GM12878 (cell line): ENCODE data around the gene MSH2. TPM values are rescaled to one million over a fixed set of nuclear protein-coding genes. Genes with fewer than 3 reads are reported as not detected.

Experiments used
- ATAC-seq: fragments of 200-7000 bp; cut with Tn5 transposase; 3 replicates; pipeline ENCODE4 v1.9.1; 2020; ENCODE audit warnings: mild to moderate bottlenecking, moderate library complexity
- BruUV-seq: library from RNA; stranded (reverse); fragments of 400-500 nt; replicated peaks from 2 replicates; lab custom pipeline; 2021; lab: Mats Ljungman, UMichigan
- CTCF ChIA-PET: fragments of 300-600 bp; sonication (Branson Sonifier 250); formaldehyde crosslinking; extraction: SDS; loops from one replicate; lab custom pipeline; 2021; ENCODE audit warnings: inconsistent platforms; lab: Yijun Ruan, JAX
- POLR2A ChIA-PET: fragments of 350-600 bp; formaldehyde crosslinking; extraction: SDS; loops from one replicate; lab custom pipeline; 2021; ENCODE audit warnings: inconsistent platforms; lab: Charles Lee
- RAD21 ChIA-PET: fragments of 300-600 bp; sonication (Branson Sonifier 250); formaldehyde crosslinking; loops from one replicate; lab custom pipeline; 2023; ENCODE audit warnings: antibody characterized with exemption; ENCODE audit not compliant: unreplicated experiment; lab: Charles Lee
- SMC1A ChIA-PET: fragments of 300-600 bp; sonication (Branson Sonifier 250); formaldehyde crosslinking; loops from one replicate; lab custom pipeline; 2023; ENCODE audit not compliant: unreplicated experiment, uncharacterized antibody; lab: Charles Lee
- DNase-seq: peaks from one replicate; pipeline ENCODE4 v3.0.0-alpha.2; 2011; ENCODE audit warnings: low read depth, low spot score
- FAIRE-seq: peaks from 3 replicates; lab custom pipeline; 2011; peaks lifted over from hg19 to GRCh38; lab: Jason Lieb, UNC
- H2AFZ ChIP-seq: 2 replicates; pipeline ENCODE4 v1.6.0; 2011; ENCODE audit warnings: low read depth, low read length, control low read depth; ENCODE audit not compliant: control insufficient read depth
- H3K27ac ChIP-seq: 2 replicates; pipeline ENCODE4 v1.5.1; 2011; ENCODE audit warnings: control low read depth; ENCODE audit not compliant: control insufficient read depth, insufficient read depth
- H3K27me3 ChIP-seq, 2 experiments: replicated peaks in 1 of 2; 2 replicates each; pipeline versions ENCODE4 v1.6.0 to v1.6.1; 2011; ENCODE audit warnings: low read length in 1 of 2; ENCODE audit not compliant: control insufficient read depth in 2 of 2, insufficient read depth in 2 of 2
- H3K36me3 ChIP-seq, 2 experiments: 2 replicates each; pipeline ENCODE4 v1.5.1; 2011; ENCODE audit warnings: low read length in 1 of 2; ENCODE audit not compliant: control insufficient read depth in 2 of 2, insufficient read depth in 2 of 2
- H3K4me1 ChIP-seq: 2 replicates; pipeline ENCODE4 v1.6.1; 2011; ENCODE audit warnings: mild to moderate bottlenecking, low read length, moderate library complexity, mixed read lengths; ENCODE audit not compliant: control insufficient read depth, insufficient read depth
- H3K4me2 ChIP-seq: 2 replicates; pipeline ENCODE4 v1.6.0; 2011; ENCODE audit warnings: control low read depth; ENCODE audit not compliant: control insufficient read depth, insufficient read depth
- H3K4me3 ChIP-seq: fragments of 200-600 bp; sonication (generic); 2 replicates; pipeline ENCODE4 v1.5.1; 2016
- H3K79me2 ChIP-seq: 2 replicates; pipeline ENCODE4 v1.6.0; 2011; ENCODE audit warnings: low read length; ENCODE audit not compliant: control insufficient read depth, insufficient read depth
- H3K9ac ChIP-seq: 2 replicates; pipeline ENCODE4 v1.8.0; 2011; ENCODE audit warnings: low read length, control low read depth, mixed read lengths; ENCODE audit not compliant: control insufficient read depth, insufficient read depth
- H3K9me3 ChIP-seq: replicated peaks from 3 replicates; pipeline ENCODE4 v1.5.1; 2011; ENCODE audit warnings: mild to moderate bottlenecking, low read length; ENCODE audit not compliant: control insufficient read depth, insufficient read depth
- H4K20me1 ChIP-seq: 2 replicates; pipeline ENCODE4 v1.6.0; 2011; ENCODE audit not compliant: control insufficient read depth, insufficient read depth
- CBX3 ChIP-seq: fragments of 200-600 bp; sonication (generic); IDR thresholded peaks from 2 replicates; pipeline ENCODE4 v1.6.1; 2016; ENCODE audit warnings: low read depth, borderline replicate concordance
- CEBPB ChIP-seq, 2 experiments: fragments of 150-350 bp in 1 of 2; IDR thresholded peaks; 2 replicates each; pipeline ENCODE4 v1.6.1; 2012 to 2014; ENCODE audit warnings: low read depth in 2 of 2, low read length in 2 of 2, borderline replicate concordance in 1 of 2, inconsistent platforms in 1 of 2
- CREB1 ChIP-seq: IDR thresholded peaks from 2 replicates; pipeline ENCODE4 v1.6.1; 2012; ENCODE audit warnings: low read depth, mild to moderate bottlenecking, inconsistent platforms
- MXI1 ChIP-seq: fragments of 150-350 bp; IDR thresholded peaks from 2 replicates; pipeline ENCODE4 v1.6.1; 2011; ENCODE audit warnings: low read depth, mild to moderate bottlenecking, inconsistent platforms, low read length, improper control_type of control experiment
- NFYA ChIP-seq: IDR thresholded peaks from 2 replicates; pipeline ENCODE4 v1.6.1; 2011; ENCODE audit warnings: low read depth, mild to moderate bottlenecking, low read length, improper control_type of control experiment, borderline replicate concordance
- PAX5 ChIP-seq: IDR thresholded peaks from 2 replicates; pipeline ENCODE4 v1.6.1; 2011; ENCODE audit warnings: low read depth, low read length, borderline replicate concordance
- SP1 ChIP-seq: IDR thresholded peaks from one replicate; pipeline ENCODE4 v1.6.1; 2011; ENCODE audit warnings: low read depth, low read length
- STAT1 ChIP-seq: fragments of 450-650 bp; conservative IDR thresholded peaks from 2 replicates; pipeline ENCODE4 v1.6.1; 2014; ENCODE audit warnings: antibody characterized with exemption, mild to moderate bottlenecking
- ZNF24 ChIP-seq: fragments of 450-650 bp; IDR thresholded peaks from 2 replicates; pipeline ENCODE4 v1.6.1; 2017; ENCODE audit warnings: antibody characterized with exemption, mild to moderate bottlenecking
- ZNF622 ChIP-seq: fragments of 450-650 bp; IDR thresholded peaks from 2 replicates; pipeline ENCODE4 v1.6.1; 2017; ENCODE audit warnings: mild to moderate bottlenecking, inconsistent platforms
- ZZZ3 ChIP-seq: IDR thresholded peaks from 2 replicates; pipeline ENCODE4 v1.6.1; 2011; ENCODE audit warnings: low read depth; ENCODE audit not compliant: control insufficient read depth, insufficient read length
- WGBS: methylation state at CpG from one replicate; pipeline ENCODE4 v1.1.6; 2016; ENCODE audit warnings: low lambda C conversion rate; ENCODE audit not compliant: insufficient replicate concordance, insufficient coverage; ENCODE audit errors: missing lambda C conversion rate; 5-methylcytosine and 5-hydroxymethylcytosine counted together
- in situ Hi-C: fragments of 300-500 bp; cut with MboI; formaldehyde crosslinking; loops from 9 replicates; pipeline ENCODE4 v1.14.3; 2018; ENCODE audit warnings: mixed read lengths
- intact Hi-C: fragments of 100-400 bp; cut with micrococcal nuclease; formaldehyde crosslinking; loops from one replicate; pipeline ENCODE4 v1.14.2; 2022; ENCODE audit not compliant: unreplicated experiment
- polyA plus RNA-seq, 11 experiments: library from polyadenylated mRNA; depleted of rRNA in 4 of 11; unstranded in 6 of 11; stranded (reverse) in 5 of 11; fragments of >200 nt; fragmentation: Nextera tagmentation in 4 of 11; fragmentation: Illumina TruSeq in 1 of 11; extraction: Ambion mirVana in 4 of 11; extraction: Trizol in 1 of 11; gene quantifications; 1 replicate in 1 of 11; 2 replicates in 10 of 11; pipeline versions ENCODE4 v1.2.1 to v1.2.3, GENCODE V29; 2011 to 2016; ENCODE audit warnings: inconsistent platforms in 2 of 11, missing spikeins in 2 of 11, low read depth in 1 of 11
- total RNA-seq, 4 experiments: library from RNA; depleted of rRNA in 3 of 4; stranded (reverse); fragments of >200 nt in 3 of 4; fragmentation: Illumina TruSeq in 1 of 4; extraction: Trizol in 1 of 4; gene quantifications; 2 replicates each; pipeline versions ENCODE4 v1.2.1 to v1.2.3, GENCODE V29; 2013 to 2021
- TF ChIP-seq, protein P1 (sequence below): fragments of 450-650 bp; IDR thresholded peaks from 2 replicates; pipeline ENCODE4 v1.6.1; 2018; ENCODE audit warnings: mild to moderate bottlenecking, low read depth, moderate library complexity; ENCODE audit not compliant: partially characterized antibody
- TF ChIP-seq, protein P2 (sequence below): fragments of 450-650 bp; conservative IDR thresholded peaks from 2 replicates; pipeline ENCODE4 v1.6.1; 2017; ENCODE audit warnings: mild to moderate bottlenecking, moderate library complexity

The MSH2 gene
- total and polyA plus RNA-seq, 10 of the 15 experiments (the other 5 are each of a cell fraction or from before 2014, with no cell fraction given): 24.3 to 94.4 (median 55.5) TPM

- H3K4me1 ChIP-seq: peaks cover 28% of the 10 kb centered on the region
- DNase-seq: no peak
- H3K79me2 ChIP-seq: no peaks in the 10 kb centered on the region
- no peaks in the 10 kb centered on the region for H3K27me3 ChIP-seq
- no peak overlapping the region for H3K4me2 ChIP-seq
- no peak overlapping the region for H3K9ac ChIP-seq
- peaks cover 38% of the 10 kb centered on the region for H3K9me3 ChIP-seq
- WGBS: 79% methylated on average over 3 of the region's 3 CpGs
- RAD21 ChIA-PET: no interaction called here
- TF ChIP-seq CREB1: no peak
- TF ChIP-seq, protein P1, sequence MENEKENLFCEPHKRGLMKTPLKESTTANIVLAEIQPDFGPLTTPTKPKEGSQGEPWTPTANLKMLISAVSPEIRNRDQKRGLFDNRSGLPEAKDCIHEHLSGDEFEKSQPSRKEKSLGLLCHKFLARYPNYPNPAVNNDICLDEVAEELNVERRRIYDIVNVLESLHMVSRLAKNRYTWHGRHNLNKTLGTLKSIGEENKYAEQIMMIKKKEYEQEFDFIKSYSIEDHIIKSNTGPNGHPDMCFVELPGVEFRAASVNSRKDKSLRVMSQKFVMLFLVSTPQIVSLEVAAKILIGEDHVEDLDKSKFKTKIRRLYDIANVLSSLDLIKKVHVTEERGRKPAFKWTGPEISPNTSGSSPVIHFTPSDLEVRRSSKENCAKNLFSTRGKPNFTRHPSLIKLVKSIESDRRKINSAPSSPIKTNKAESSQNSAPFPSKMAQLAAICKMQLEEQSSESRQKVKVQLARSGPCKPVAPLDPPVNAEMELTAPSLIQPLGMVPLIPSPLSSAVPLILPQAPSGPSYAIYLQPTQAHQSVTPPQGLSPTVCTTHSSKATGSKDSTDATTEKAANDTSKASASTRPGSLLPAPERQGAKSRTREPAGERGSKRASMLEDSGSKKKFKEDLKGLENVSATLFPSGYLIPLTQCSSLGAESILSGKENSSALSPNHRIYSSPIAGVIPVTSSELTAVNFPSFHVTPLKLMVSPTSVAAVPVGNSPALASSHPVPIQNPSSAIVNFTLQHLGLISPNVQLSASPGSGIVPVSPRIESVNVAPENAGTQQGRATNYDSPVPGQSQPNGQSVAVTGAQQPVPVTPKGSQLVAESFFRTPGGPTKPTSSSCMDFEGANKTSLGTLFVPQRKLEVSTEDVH: no peak
- TF ChIP-seq CBX3: no peak
- no peak for TF ChIP-seq SP1
- no peak for TF ChIP-seq MXI1
- no peak for TF ChIP-seq STAT1
- no peak for TF ChIP-seq ZNF622
- no peak for TF ChIP-seq NFYA
- TF ChIP-seq CEBPB (IDR thresholded peaks at IDR 0.05; ENCODE audit: borderline replicate concordance in 1 of 2, low read depth in 2 of 2, low read length in 2 of 2): no peak
- TF ChIP-seq ZNF24: no peak
- no peak for TF ChIP-seq PAX5
- TF ChIP-seq, protein P2, sequence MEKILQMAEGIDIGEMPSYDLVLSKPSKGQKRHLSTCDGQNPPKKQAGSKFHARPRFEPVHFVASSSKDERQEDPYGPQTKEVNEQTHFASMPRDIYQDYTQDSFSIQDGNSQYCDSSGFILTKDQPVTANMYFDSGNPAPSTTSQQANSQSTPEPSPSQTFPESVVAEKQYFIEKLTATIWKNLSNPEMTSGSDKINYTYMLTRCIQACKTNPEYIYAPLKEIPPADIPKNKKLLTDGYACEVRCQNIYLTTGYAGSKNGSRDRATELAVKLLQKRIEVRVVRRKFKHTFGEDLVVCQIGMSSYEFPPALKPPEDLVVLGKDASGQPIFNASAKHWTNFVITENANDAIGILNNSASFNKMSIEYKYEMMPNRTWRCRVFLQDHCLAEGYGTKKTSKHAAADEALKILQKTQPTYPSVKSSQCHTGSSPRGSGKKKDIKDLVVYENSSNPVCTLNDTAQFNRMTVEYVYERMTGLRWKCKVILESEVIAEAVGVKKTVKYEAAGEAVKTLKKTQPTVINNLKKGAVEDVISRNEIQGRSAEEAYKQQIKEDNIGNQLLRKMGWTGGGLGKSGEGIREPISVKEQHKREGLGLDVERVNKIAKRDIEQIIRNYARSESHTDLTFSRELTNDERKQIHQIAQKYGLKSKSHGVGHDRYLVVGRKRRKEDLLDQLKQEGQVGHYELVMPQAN: no peak
- no peak for TF ChIP-seq ZZZ3
- TF ChIP-seq, all 136 proteins: peak for 0
- ChIA-PET CTCF (interaction anchor here (0.8 kb wide), 1 partner anchor 11 kb away, joined by 3 read pairs; no protein-coding TSS in a partner anchor), SMC1A (interaction anchor here (0.6 to 1.1 kb wide), 3 partner anchors 11 to 266 kb away, joined by 3 to 6 read pairs (median 4); no protein-coding TSS in a partner anchor), POLR2A (no interaction called here)
- Histone ChIP-seq H4K20me1 (no peaks in the 10 kb centered on the region), H3K4me3 (no peak overlapping the region), H3K36me3 (no peaks in the 10 kb centered on the region), H3K27ac (no peak overlapping the region), H2AFZ (no peak overlapping the region)
- intact Hi-C loops: no loop called here
- ATAC-seq (no peak), FAIRE-seq (no peak)
- in situ Hi-C loops: no loop called here
- BruUV-seq: no TSS peak
Observed at GRCh38 chr2:47501374-47502200, 98.6 kb downstream of the MSH2 start.
